GM13977 (cell line): ENCODE measurements around the gene CFB.

Experiments
- DNase-seq: peaks from one replicate; pipeline ENCODE4 v3.0.0; 2012; ENCODE audit warnings: low spot score
- CTCF ChIP-seq: IDR thresholded peaks from 2 replicates; pipeline ENCODE4 v1.5.1; 2012; ENCODE audit warnings: mild to moderate bottlenecking, control low read depth; ENCODE audit not compliant: insufficient read depth; ENCODE audit errors: extremely low read depth, missing control alignments
- in situ Hi-C: fragments of 300-500 bp; cut with MboI; formaldehyde crosslinking; loops from one replicate; pipeline ENCODE4 v1.12.0; 2022; ENCODE audit warnings: low sequenced_read_pairs, low pct_unique_long_range_greater_than_20kb, mixed read lengths, inconsistent platforms; ENCODE audit not compliant: unreplicated experiment

Gene CFB

DNA sequence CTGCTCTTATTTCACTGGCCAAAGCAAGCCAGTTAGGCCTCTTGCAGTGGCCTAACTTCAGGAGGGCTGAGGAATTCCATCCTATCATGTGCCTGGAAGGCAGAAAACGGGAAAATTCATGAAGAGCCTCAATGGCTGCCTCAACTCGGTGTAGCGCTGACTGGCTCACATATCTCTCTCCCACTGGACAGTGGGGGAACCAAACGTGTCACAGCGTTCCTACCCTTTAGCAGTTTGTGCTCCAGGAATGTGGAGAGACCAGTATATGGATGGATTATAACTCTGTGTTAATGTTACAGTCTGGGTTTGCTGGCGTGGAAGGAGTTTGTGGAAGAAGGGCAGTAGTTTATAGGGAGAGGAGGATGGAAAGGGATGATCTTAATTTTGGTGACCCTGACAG lies 30.1 kb upstream of the CFB start:
- in situ Hi-C loops, result no loop called here
- no peak for TF ChIP-seq CTCF
- DNase-seq, result no peak

DNA sequence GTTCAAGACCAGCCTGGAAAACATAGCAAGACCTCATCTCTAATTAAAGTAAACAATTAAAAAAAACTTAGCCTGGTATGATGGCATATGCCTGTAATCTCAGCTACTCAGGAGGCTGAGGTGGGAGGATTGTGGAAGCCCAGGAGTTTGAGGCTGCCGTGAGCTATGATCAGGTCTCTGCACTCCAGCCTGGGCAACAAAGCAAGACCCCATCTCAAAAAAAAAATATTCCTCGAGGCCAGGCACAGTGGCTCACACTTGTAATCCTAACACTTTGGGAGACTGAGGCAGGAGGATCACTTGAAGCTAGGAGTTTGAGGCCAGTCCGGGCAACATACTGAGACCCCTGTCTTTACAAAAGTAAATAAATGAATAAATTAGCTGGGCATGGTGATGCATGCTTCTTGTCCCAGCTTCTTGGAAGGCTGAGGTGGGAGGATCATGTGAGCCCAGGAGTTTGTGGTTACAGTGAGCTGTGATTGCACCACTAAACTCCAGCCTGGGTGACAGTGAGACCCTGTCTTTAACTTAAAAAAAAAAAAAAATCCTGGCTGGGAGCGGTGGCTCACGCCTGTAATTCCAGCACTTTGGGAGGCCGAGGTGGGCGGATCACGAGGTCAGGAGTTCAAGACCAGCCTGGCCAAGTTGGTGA lies 27.7 kb upstream of the CFB start:
- no peak for DNase-seq
- in situ Hi-C loops, result no loop called here
- no peak for TF ChIP-seq CTCF

DNA sequence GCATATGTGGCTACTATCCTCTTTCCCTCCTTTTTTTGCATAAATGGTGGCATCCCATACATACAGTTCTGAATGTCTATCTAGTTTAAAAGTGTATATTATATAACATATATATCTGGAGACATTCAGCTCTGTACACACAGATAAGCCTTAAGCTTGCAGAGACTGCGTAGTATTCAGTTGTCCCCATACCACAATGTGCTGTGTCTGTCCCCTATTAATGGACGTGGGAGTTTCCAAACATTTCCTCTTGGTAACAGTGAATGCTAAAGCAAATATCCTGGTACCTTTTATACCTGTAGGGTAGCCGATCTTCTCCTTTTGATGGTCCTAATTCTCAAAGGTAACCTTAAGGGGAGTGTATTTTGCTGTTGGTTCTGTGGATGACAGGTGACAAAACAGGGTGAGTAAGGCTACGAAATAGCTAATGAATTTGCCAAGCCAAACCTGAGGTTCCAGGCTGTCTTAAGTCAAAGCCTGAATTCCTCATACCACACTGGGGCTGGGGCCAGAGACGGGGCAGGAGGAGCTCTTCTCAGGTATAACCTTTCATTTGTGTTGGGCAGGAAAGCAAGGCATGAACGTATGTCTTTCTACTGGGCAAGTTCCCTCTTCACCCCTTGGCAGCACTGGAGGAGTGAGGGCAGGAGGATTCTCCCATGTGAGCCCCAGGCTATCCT lies 26.1 kb upstream of the CFB start:
- in situ Hi-C loops, result no loop called here
- no peak for TF ChIP-seq CTCF
- no peak for DNase-seq

DNA sequence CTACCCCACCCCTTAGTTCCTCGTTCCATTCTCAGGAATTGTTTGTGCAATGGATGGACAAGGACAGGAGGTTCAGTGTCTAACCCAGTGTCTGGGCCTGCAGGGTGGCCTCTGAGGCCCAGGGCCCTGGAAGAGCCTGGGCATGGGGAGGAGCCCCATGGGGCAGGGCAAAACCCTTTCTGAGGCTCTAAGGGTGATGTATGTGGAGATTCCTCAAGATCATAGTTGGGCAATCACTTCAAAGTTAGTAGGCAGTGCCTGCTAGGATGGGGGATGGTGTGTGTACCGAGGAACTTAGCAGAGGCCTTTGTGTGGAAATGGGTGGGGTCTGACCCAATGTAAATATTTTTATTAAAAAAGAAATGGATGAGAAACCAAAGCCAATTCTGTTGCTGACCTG lies 25.1 kb upstream of the CFB start:
- TF ChIP-seq CTCF, result no peak
- no peak for DNase-seq
- in situ Hi-C loops, result no loop called here

- TF ChIP-seq CTCF, result peak; percentile 41
- no peak for DNase-seq
- in situ Hi-C loops, result no loop called here
Observed at GRCh38 chr6:31922942-31923341, 23.0 kb upstream of the CFB start.

- no peak for TF ChIP-seq CTCF
- in situ Hi-C loops, result no loop called here
- no peak for DNase-seq
Observed at GRCh38 chr6:31927242-31927862, 18.5 kb upstream of the CFB start, which contains the start of gene C2. TSS of gene C2 (plus strand) at chr6:31927717. CDS start at chr6:31927753, 36 bp downstream.
